HepG2 (cell line): ENCODE measurements around the gene ZNF74. TPM values are rescaled to one million over a fixed set of nuclear protein-coding genes. Genes with fewer than 3 reads are reported as not detected.

Experiments
- ATAC-seq: fragments of 200-7000 bp; cut with Tn5 transposase; 3 replicates; pipeline ENCODE4 v1.9.1; 2020; ENCODE audit warnings: mild to moderate bottlenecking, moderate library complexity
- BruUV-seq: library from RNA; stranded (reverse); fragments of 400-500 nt; replicated peaks from 2 replicates; lab custom pipeline; 2021; lab: Mats Ljungman, UMichigan
- CTCF ChIA-PET: fragments of 300-600 bp; formaldehyde crosslinking; extraction: SDS; loops from one replicate; lab custom pipeline; 2021; ENCODE audit warnings: low total read pairs, inconsistent platforms, low intra/inter-chr PET ratio; lab: Yijun Ruan, JAX
- POLR2A ChIA-PET: fragments of 350-600 bp; sonication (Branson Sonifier 250); formaldehyde crosslinking; loops from one replicate; lab custom pipeline; 2020; ENCODE audit warnings: antibody characterized with exemption, inconsistent platforms; lab: Yijun Ruan, JAX
- DNase-seq: peaks from one replicate; pipeline ENCODE4 v3.0.0-alpha.2; 2015; ENCODE audit warnings: low spot score
- FAIRE-seq: peaks from 3 replicates; lab custom pipeline; 2011; peaks lifted over from hg19 to GRCh38; lab: Jason Lieb, UNC
- H2AFZ ChIP-seq: one replicate; pipeline ENCODE4 v1.6.1; 2011; ENCODE audit warnings: low read length, inconsistent platforms
- H3K27ac ChIP-seq: fragments of 300-600 bp; 3 replicates; pipeline ENCODE4 v1.8.0; 2011; ENCODE audit warnings: mixed run types, mild to moderate bottlenecking, mixed read lengths, low read length, inconsistent platforms; ENCODE audit not compliant: insufficient read depth; ENCODE audit errors: extremely low read length
- H3K27me3 ChIP-seq, 2 experiments: fragments of 200-600 bp in 1 of 2; 2 replicates in 1 of 2; 3 replicates in 1 of 2; pipeline versions ENCODE4 v1.6.0 to v1.8.0; 2011; ENCODE audit warnings: low read length in 2 of 2, mild to moderate bottlenecking in 2 of 2, moderate library complexity in 2 of 2, inconsistent platforms in 1 of 2; ENCODE audit not compliant: insufficient read depth in 2 of 2, control insufficient read depth in 1 of 2
- H3K36me3 ChIP-seq, 2 experiments: fragments of 200-600 bp in 1 of 2; replicated peaks in 1 of 2; 2 replicates in 1 of 2; 3 replicates in 1 of 2; pipeline versions ENCODE4 v1.5.1 to v1.8.0; 2011; ENCODE audit warnings: low read length in 2 of 2, inconsistent platforms in 1 of 2; ENCODE audit not compliant: insufficient read depth in 2 of 2, control insufficient read depth in 1 of 2
- H3K4me1 ChIP-seq: 2 replicates; pipeline ENCODE4 v1.5.1; 2012; ENCODE audit warnings: low read length, inconsistent platforms; ENCODE audit not compliant: insufficient read depth
- H3K4me2 ChIP-seq: 2 replicates; pipeline ENCODE4 v1.6.0; 2011; ENCODE audit warnings: low read depth, low read length, inconsistent platforms
- H3K4me3 ChIP-seq, 3 experiments: fragments of 200-600 bp in 1 of 3; sonication (generic), shearing (Covaris generic) in 1 of 3; replicated peaks in 1 of 3; 2 replicates each; pipeline ENCODE4 v1.5.1; 2011 to 2016; ENCODE audit warnings: low read length in 3 of 3, inconsistent platforms in 2 of 3, low read depth in 2 of 3, mild to moderate bottlenecking in 2 of 3, control low read depth in 1 of 3, mixed read lengths in 1 of 3; ENCODE audit not compliant: insufficient read depth in 1 of 3
- H3K79me2 ChIP-seq: one replicate; pipeline ENCODE4 v1.6.1; 2011; ENCODE audit warnings: low read length, inconsistent platforms; ENCODE audit not compliant: insufficient read depth
- H3K9ac ChIP-seq: 2 replicates; pipeline ENCODE4 v1.6.0; 2011; ENCODE audit warnings: mild to moderate bottlenecking, low read depth, low read length, inconsistent platforms; ENCODE audit not compliant: insufficient read depth
- H3K9me3 ChIP-seq: 2 replicates; pipeline ENCODE4 v1.5.1; 2012; ENCODE audit warnings: mild to moderate bottlenecking, low read length
- H4K20me1 ChIP-seq: 2 replicates; pipeline ENCODE4 v1.6.0; 2011; ENCODE audit warnings: inconsistent platforms, mild to moderate bottlenecking, low read length, moderate library complexity; ENCODE audit not compliant: insufficient read depth
- WGBS: methylation state at CpG from one replicate; pipeline ENCODE4 v1.1.6; 2017; ENCODE audit warnings: low lambda C conversion rate; 5-methylcytosine and 5-hydroxymethylcytosine counted together
- in situ Hi-C: cut with HindIII; loops from 2 replicates; pipeline ENCODE4 v1.10.0; 2017; ENCODE audit warnings: low pct_unique_long_range_greater_than_20kb; ENCODE audit not compliant: extremely low pct_ligation_motif_present
- intact Hi-C: fragments of 100-400 bp; cut with micrococcal nuclease; formaldehyde crosslinking; loops from one replicate; pipeline ENCODE4 v1.10.0; 2022; ENCODE audit not compliant: unreplicated experiment
- polyA plus RNA-seq, 8 experiments: library from polyadenylated mRNA; depleted of rRNA in 3 of 8; stranded (reverse) in 7 of 8; unstranded in 1 of 8; fragments of >200 nt; fragmentation: Illumina TruSeq in 4 of 8; extraction: Trizol in 4 of 8; gene quantifications; 2 replicates each; pipeline versions ENCODE4 v1.2.1 to v1.2.3, GENCODE V29; 2011 to 2016; ENCODE audit warnings: low read depth in 4 of 8, missing spikeins in 1 of 8, mixed read lengths in 1 of 8; ENCODE audit not compliant: insufficient read depth in 1 of 8
- total RNA-seq, 5 experiments: library from RNA; depleted of rRNA; stranded (reverse); fragments of >200 nt; fragmentation: Illumina TruSeq; extraction: Trizol; gene quantifications; 2 replicates each; pipeline ENCODE4 v1.2.3, GENCODE V29; 2016; ENCODE audit warnings: low read depth in 1 of 5
- TF ChIP-seq, protein P1 (sequence below), 2 experiments: sonication (generic) in 1 of 2; formaldehyde crosslinking in 1 of 2; IDR thresholded peaks; 2 replicates each; pipeline versions ENCODE4 v1.5.1 to v1.6.1; 2011 to 2020; ENCODE audit warnings: borderline replicate concordance in 1 of 2, low read depth in 1 of 2, low read length in 1 of 2, mild to moderate bottlenecking in 1 of 2, missing genetic modification reagents in 1 of 2, moderate library complexity in 1 of 2
- TF ChIP-seq, protein P2 (sequence below): sonication (generic); formaldehyde crosslinking; IDR thresholded peaks from 2 replicates; pipeline ENCODE4 v1.4.0; 2020; ENCODE audit warnings: missing genetic modification reagents, borderline replicate concordance

The ZNF74 gene
- total and polyA plus RNA-seq, 2 of the 13 experiments (the other 11 are each of a cell fraction or from before 2014, with no cell fraction given): 6.3 to 9.1 TPM

DNA sequence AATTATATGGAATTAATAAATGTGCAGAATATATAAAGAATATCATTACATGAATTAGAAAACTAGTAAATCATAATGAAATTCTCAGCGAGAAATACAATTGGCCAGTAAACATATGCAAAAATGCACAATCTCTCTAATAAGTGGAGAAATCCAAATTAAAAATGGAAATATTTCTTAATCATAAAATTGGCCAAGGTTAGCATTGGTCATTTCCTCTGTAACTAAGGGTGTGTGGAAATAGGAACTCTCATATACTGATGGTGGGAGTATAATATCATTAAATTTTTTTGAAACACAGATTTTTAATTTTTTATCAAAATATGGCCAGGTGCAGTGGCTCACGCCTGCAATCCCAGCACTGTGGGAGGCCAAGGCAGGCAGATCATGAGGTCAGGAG, 7.6 kb upstream of the ZNF74 start:
- no peaks in the 10 kb centered on the region for H4K20me1 ChIP-seq
- H3K4me1 ChIP-seq: no peaks in the 10 kb centered on the region
- peaks cover 1 to 20% of the 10 kb centered on the region in 2 experiments; a peak in 3 of 5 replicates for H3K27me3 ChIP-seq
- H3K9ac ChIP-seq: no peak overlapping the region
- H3K4me3 ChIP-seq: no peak overlapping the region
- H3K4me2 ChIP-seq: no peak overlapping the region
- in situ Hi-C loops (no loop called here), intact Hi-C loops (no loop called here)
- FAIRE-seq (no peak), ATAC-seq (no peak), DNase-seq (no peak)
- ChIA-PET CTCF (no interaction called here), POLR2A (no interaction called here)
- no TSS peak for BruUV-seq
- H3K27ac ChIP-seq: no peak overlapping the region
- WGBS: 7% methylated on average over 2 of the region's 2 CpGs
- H3K9me3 ChIP-seq: no peaks in the 10 kb centered on the region
- TF ChIP-seq, protein P1, sequence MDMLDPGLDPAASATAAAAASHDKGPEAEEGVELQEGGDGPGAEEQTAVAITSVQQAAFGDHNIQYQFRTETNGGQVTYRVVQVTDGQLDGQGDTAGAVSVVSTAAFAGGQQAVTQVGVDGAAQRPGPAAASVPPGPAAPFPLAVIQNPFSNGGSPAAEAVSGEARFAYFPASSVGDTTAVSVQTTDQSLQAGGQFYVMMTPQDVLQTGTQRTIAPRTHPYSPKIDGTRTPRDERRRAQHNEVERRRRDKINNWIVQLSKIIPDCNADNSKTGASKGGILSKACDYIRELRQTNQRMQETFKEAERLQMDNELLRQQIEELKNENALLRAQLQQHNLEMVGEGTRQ (IDR thresholded peaks at IDR 0.05; ENCODE audit: low read depth, low read length): no peak
- TF ChIP-seq, protein P1 (CRISPR knock-in tag; IDR thresholded peaks at IDR 0.05; ENCODE audit: borderline replicate concordance): no peak
- TF ChIP-seq, protein P2, sequence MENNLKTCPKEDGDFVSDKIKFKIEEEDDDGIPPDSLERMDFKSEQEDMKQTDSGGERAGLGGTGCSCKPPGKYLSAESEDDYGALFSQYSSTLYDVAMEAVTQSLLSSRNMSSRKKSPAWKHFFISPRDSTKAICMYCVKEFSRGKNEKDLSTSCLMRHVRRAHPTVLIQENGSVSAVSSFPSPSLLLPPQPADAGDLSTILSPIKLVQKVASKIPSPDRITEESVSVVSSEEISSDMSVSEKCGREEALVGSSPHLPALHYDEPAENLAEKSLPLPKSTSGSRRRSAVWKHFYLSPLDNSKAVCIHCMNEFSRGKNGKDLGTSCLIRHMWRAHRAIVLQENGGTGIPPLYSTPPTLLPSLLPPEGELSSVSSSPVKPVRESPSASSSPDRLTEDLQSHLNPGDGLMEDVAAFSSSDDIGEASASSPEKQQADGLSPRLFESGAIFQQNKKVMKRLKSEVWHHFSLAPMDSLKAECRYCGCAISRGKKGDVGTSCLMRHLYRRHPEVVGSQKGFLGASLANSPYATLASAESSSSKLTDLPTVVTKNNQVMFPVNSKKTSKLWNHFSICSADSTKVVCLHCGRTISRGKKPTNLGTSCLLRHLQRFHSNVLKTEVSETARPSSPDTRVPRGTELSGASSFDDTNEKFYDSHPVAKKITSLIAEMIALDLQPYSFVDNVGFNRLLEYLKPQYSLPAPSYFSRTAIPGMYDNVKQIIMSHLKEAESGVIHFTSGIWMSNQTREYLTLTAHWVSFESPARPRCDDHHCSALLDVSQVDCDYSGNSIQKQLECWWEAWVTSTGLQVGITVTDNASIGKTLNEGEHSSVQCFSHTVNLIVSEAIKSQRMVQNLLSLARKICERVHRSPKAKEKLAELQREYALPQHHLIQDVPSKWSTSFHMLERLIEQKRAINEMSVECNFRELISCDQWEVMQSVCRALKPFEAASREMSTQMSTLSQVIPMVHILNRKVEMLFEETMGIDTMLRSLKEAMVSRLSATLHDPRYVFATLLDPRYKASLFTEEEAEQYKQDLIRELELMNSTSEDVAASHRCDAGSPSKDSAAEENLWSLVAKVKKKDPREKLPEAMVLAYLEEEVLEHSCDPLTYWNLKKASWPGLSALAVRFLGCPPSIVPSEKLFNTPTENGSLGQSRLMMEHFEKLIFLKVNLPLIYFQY (CRISPR knock-in tag): no peak
- H3K36me3 ChIP-seq: no peaks in the 10 kb centered on the region
- H3K79me2 ChIP-seq: no peaks in the 10 kb centered on the region
- no peak overlapping the region for H2AFZ ChIP-seq
